PC-3 (cell line): ENCODE measurements around the gene SLC23A1. TPM values are rescaled to one million over a fixed set of nuclear protein-coding genes. Genes with fewer than 3 reads are reported as not detected.

Experiments
- ATAC-seq: fragments of 200-7000 bp; cut with Tn5 transposase; 2 replicates; pipeline ENCODE4 v1.9.1; 2020; ENCODE audit warnings: mild to moderate bottlenecking, moderate library complexity
- BruUV-seq: library from RNA; stranded (reverse); fragments of 400-500 nt; replicated peaks from 2 replicates; lab custom pipeline; 2021; lab: Mats Ljungman, UMichigan
- CTCF ChIA-PET: fragments of 300-600 bp; sonication (Branson Sonifier 250); formaldehyde crosslinking; loops from one replicate; lab custom pipeline; 2022; ENCODE audit warnings: antibody characterized with exemption; lab: Charles Lee
- POLR2A ChIA-PET: fragments of 300-600 bp; sonication (Branson Sonifier 250); formaldehyde crosslinking; loops from one replicate; lab custom pipeline; 2022; ENCODE audit warnings: antibody characterized with exemption; ENCODE audit not compliant: unreplicated experiment; lab: Charles Lee
- DNase-seq: peaks from one replicate; pipeline ENCODE4 v3.0.0-alpha.2; 2015
- H2AFZ ChIP-seq: fragments of 300-600 bp; sonication (generic); 2 replicates; pipeline ENCODE4 v1.6.0; 2016; ENCODE audit warnings: antibody characterized with exemption, low read length
- H3F3A ChIP-seq: fragments of 300-600 bp; sonication (generic); one replicate; pipeline ENCODE4 v1.6.0; 2017; ENCODE audit warnings: antibody characterized with exemption, low read length, control low read depth, mild to moderate bottlenecking; ENCODE audit not compliant: unreplicated experiment
- H3K27ac ChIP-seq: fragments of 300-600 bp; sonication (generic); 2 replicates; pipeline ENCODE4 v1.5.1; 2016; ENCODE audit warnings: mild to moderate bottlenecking, low read length
- H3K27me3 ChIP-seq: fragments of 300-600 bp; sonication (generic); 2 replicates; pipeline ENCODE4 v1.6.1; 2016; ENCODE audit warnings: low read length, mixed read lengths
- H3K36me3 ChIP-seq: fragments of 300-600 bp; sonication (generic); 2 replicates; pipeline ENCODE4 v1.6.1; 2016; ENCODE audit warnings: low read depth, mixed run types, low read length, mixed read lengths
- H3K4me1 ChIP-seq: fragments of 300-600 bp; sonication (generic); 2 replicates; pipeline ENCODE4 v1.5.1; 2016; ENCODE audit warnings: low read length; ENCODE audit not compliant: insufficient read depth
- H3K4me2 ChIP-seq: fragments of 300-600 bp; sonication (generic); 2 replicates; pipeline ENCODE4 v1.6.0; 2016; ENCODE audit warnings: low read length
- H3K4me3 ChIP-seq: fragments of 300-600 bp; sonication (generic); 2 replicates; pipeline ENCODE4 v1.5.1; 2016; ENCODE audit warnings: mild to moderate bottlenecking, low read length, mixed read lengths
- H3K79me2 ChIP-seq: fragments of 300-600 bp; sonication (generic); 2 replicates; pipeline ENCODE4 v1.6.1; 2017; ENCODE audit warnings: low read length, mixed read lengths
- H3K9ac ChIP-seq: fragments of 300-600 bp; sonication (generic); 2 replicates; pipeline ENCODE4 v1.6.0; 2016; ENCODE audit warnings: mild to moderate bottlenecking, low read length
- H3K9me2 ChIP-seq: fragments of 300-600 bp; sonication (generic); replicated peaks from 2 replicates; pipeline ENCODE4 v1.6.1; 2016; ENCODE audit warnings: mixed run types, low read length, mixed read lengths
- H3K9me3 ChIP-seq: fragments of 300-600 bp; sonication (generic); 2 replicates; pipeline ENCODE4 v1.6.1; 2016; ENCODE audit warnings: low read length, mixed read lengths
- H4K20me1 ChIP-seq: fragments of 300-600 bp; sonication (generic); 2 replicates; pipeline ENCODE4 v1.6.1; 2016; ENCODE audit warnings: low read length, mixed read lengths
- CTCF ChIP-seq: fragments of 300-600 bp; sonication (generic); conservative IDR thresholded peaks from 2 replicates; pipeline ENCODE4 v1.5.1; 2017; ENCODE audit warnings: antibody characterized with exemption, low read depth, mild to moderate bottlenecking, low read length
- EZH2 ChIP-seq: fragments of 300-600 bp; sonication (generic); IDR thresholded peaks from one replicate; pipeline ENCODE4 v1.6.1; 2017; ENCODE audit warnings: antibody characterized with exemption, mild to moderate bottlenecking, low read length; ENCODE audit not compliant: unreplicated experiment
- EZH2phosphoT487 ChIP-seq: fragments of 300-600 bp; sonication (generic); IDR thresholded peaks from 2 replicates; pipeline ENCODE4 v1.6.1; 2018; ENCODE audit warnings: mild to moderate bottlenecking, antibody characterized with exemption, low read length, borderline replicate concordance
- intact Hi-C: fragments of 100-400 bp; cut with micrococcal nuclease; formaldehyde crosslinking; loops from 2 replicates; pipeline ENCODE4 v1.9.0; 2023
- total RNA-seq: library from RNA; depleted of rRNA; stranded (reverse); fragments of >200 nt; gene quantifications from 2 replicates; pipeline ENCODE4 v1.2.3, GENCODE V29; 2014

SLC23A1 gene
- total RNA-seq, 1 experiment from 2014 or later = not detected

DNA sequence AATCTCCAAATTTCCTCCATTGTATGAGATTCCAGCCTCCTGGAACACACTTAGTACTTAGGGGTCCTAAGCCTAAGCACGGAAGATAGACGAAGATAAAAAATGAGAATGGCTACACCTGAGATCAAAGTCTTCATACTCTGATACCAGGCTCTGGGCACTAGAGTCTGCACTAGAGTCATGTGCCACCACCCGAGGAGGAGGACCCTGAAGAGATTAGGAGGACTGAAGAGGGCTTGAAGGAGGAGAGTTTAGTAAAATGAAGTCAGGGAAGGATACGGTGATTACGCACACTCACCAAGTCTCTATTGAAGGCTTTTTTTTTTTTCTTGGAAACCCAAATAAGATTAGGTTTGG, 21.4 kb upstream of the SLC23A1 start:
- H3K36me3 ChIP-seq = no peaks in the 10 kb centered on the region
- H3K27ac ChIP-seq = peak overlapping the region; percentile 90
- peaks cover 10% of the 10 kb centered on the region for H3K4me1 ChIP-seq
- no peaks in the 10 kb centered on the region for H3K9me2 ChIP-seq
- H3F3A ChIP-seq = no peaks in the 10 kb centered on the region
- ATAC-seq (no peak), DNase-seq (no peak)
- peak overlapping the region; percentile 91 for H2AFZ ChIP-seq
- no peaks in the 10 kb centered on the region for H4K20me1 ChIP-seq
- H3K79me2 ChIP-seq = no peaks in the 10 kb centered on the region
- intact Hi-C loops = no loop called here
- no peaks in the 10 kb centered on the region for H3K27me3 ChIP-seq
- H3K9me3 ChIP-seq = no peaks in the 10 kb centered on the region
- no peak for TF ChIP-seq CTCF
- TF ChIP-seq EZH2phosphoT487 = no peak
- TF ChIP-seq EZH2 = no peak
- BruUV-seq = TSS peak; percentile 88
- peak overlapping the region; percentile 68 for H3K4me3 ChIP-seq
- H3K4me2 ChIP-seq = peak overlapping the region; percentile 90
- ChIA-PET CTCF (no interaction called here), POLR2A (interaction anchor here (0.5 kb wide), 1 partner anchor 795 kb away, joined by 3 read pairs; no protein-coding TSS in a partner anchor)
- H3K9ac ChIP-seq = peak overlapping the region; percentile 88

DNA sequence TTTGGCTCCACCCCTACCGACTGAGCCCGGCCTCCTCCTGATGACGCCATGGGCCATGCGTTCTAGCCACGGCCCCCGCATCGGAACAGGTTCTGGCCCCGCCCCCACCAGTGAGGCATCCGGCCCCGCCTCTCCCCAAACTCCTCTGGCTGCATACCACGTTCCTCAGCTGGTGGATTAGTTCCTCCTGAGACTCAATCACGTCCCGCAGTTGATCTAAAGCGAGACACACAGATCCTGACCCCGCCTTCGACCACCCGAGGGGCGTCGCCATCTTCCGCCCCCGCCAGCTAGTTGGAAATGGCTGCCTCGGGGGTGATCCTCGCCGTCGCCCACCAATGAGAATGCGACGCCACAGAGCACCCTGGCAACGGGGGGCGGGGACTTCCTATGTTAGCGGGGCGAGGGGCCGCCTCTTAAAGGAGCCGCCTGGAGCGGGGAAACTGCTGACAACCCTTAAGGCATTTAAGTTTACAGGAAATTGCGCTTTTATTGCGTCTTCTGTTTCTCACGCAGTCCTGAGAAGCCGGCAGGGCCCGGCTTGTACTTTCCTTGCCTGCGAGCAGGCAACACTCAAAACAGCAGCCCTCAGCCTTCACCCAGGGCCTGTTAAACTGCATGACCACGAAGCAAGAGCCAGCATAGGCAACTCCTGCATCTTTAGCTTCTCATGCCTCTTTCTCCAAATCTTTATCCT, 20.8 kb upstream of the SLC23A1 start, which contains the start of gene SPATA24:
TSS of gene SPATA24 (minus strand) at position 303 of the 697 bp plus-strand sequence. CDS start at position 274, 29 bp downstream.
- peak within 1 kb of the TSS; percentile 91 for H2AFZ ChIP-seq
- no peaks in the 10 kb centered on the region for H4K20me1 ChIP-seq
- peak within 1 kb of the TSS; percentile 68 for H3K4me3 ChIP-seq
- no peaks in the 10 kb centered on the region for H3K9me2 ChIP-seq
- intact Hi-C loops = no loop called here
- H3K4me1 ChIP-seq = peaks cover 10% of the 10 kb centered on the region
- H3K27me3 ChIP-seq = no peaks in the 10 kb centered on the region
- DNase-seq (peak; percentile 91), ATAC-seq (peak; percentile 95)
- no peaks in the 10 kb centered on the region for H3K36me3 ChIP-seq
- H3K9me3 ChIP-seq = no peaks in the 10 kb centered on the region
- H3K79me2 ChIP-seq = no peaks in the 10 kb centered on the region
- CTCF ChIA-PET = no interaction called here
- H3F3A ChIP-seq = no peaks in the 10 kb centered on the region
- peak within 1 kb of the TSS; percentile 88 for H3K9ac ChIP-seq
- BruUV-seq = no TSS peak
- TF ChIP-seq EZH2 (no peak), CTCF (no peak)
- H3K27ac ChIP-seq = peak within 1 kb of the TSS; percentile 90
- POLR2A ChIA-PET = interaction anchor here (0.5 kb wide), 1 partner anchor 795 kb away, joined by 3 read pairs; no protein-coding TSS in a partner anchor
- H3K4me2 ChIP-seq = peak within 1 kb of the TSS; percentile 90

DNA sequence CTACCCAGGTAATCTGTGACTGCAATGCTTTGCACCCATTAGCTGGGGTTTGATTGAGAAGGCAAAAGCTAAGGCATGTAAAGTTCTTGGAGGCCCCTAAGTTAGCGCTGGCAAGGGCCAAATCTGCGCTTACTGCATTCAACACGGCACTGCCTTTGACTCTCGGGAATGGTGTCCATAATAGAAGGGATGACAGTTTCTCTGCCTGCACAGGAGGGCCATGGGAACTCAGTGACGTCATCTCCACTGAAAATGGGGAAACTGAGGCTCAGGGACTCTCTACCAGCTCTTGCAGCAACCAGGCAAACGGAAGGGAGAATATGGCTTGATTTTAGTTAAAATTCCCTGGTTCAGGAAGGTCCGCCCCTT, 20.3 kb upstream of the SLC23A1 start:
- intact Hi-C loops = no loop called here
- Histone ChIP-seq H3F3A (no peaks in the 10 kb centered on the region), H3K27ac (peak overlapping the region; percentile 90), H3K4me2 (peak overlapping the region; percentile 90), H4K20me1 (no peaks in the 10 kb centered on the region), H3K4me3 (peak overlapping the region; percentile 68), H3K9me2 (no peaks in the 10 kb centered on the region), H3K36me3 (no peaks in the 10 kb centered on the region), H2AFZ (peak overlapping the region; percentile 91), H3K79me2 (no peaks in the 10 kb centered on the region), H3K9ac (peak overlapping the region; percentile 88), H3K27me3 (no peaks in the 10 kb centered on the region), H3K9me3 (no peaks in the 10 kb centered on the region), H3K4me1 (peaks cover 10% of the 10 kb centered on the region)
- TF ChIP-seq EZH2 = no peak
- no peak for TF ChIP-seq CTCF
- no peak for TF ChIP-seq EZH2phosphoT487
- POLR2A ChIA-PET = no interaction called here
- DNase-seq = no peak
- ATAC-seq = no peak
- CTCF ChIA-PET = no interaction called here
- BruUV-seq = TSS peak; percentile 88
